ENCODE measurements around the gene RNU6-1.

Gene RNU6-1

DNA sequence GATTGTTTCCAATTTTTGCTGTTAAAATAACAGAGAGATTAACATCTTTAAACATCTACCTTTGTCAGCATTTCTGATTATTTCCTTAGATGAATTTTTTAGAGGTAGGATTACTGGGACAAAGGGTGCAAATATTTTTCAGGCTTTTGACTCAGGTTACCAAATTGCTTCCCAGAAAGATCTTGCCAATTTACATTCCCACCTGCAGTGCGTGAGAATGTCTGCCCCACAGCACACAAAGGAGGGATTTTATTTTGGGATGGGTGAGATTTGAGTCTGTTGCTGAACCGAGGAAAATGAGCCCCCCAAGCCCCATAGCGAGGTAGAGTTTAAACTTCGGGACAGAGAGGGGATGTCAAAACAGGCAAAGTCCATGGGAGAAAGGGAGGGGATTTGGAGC, 25.9 kb upstream of the RNU6-1 start:
- no peak for ATAC-seq
- Mint-ChIP-seq H3K4me1 (peaks cover 9% of the 10 kb centered on the region), H3K4me3 (no peak overlapping the region), H3K36me3 (no peaks in the 10 kb centered on the region), H3K9me3 (no peaks in the 10 kb centered on the region), H3K27ac (no peak overlapping the region)
- no peak for DNase-seq (ENCODE audit: low spot score in 2 of 2)

DNA sequence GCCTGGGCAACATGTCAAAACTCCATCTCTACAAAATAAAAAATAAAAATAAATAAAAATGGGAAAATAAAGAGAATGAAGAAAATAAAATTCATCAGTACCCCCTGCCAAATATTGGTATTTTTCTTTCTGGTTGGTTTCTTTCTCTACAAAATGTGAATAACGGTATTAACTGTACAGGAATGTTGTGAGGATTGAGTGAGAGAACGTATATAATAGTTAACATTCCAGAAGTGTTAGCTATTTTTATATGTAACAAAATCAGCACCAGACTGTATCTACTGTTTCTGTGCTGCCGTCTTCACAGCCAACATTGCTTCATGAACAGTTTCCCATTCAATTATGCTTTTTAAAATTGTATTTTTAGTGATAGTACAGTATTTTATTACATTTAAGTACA, 25.5 kb upstream of the RNU6-1 start:
- Mint-ChIP-seq H3K9me3 (no peaks in the 10 kb centered on the region), H3K36me3 (no peaks in the 10 kb centered on the region), H3K4me3 (no peak overlapping the region), H3K4me1 (peaks cover 9% of the 10 kb centered on the region), H3K27ac (no peak overlapping the region)
- DNase-seq (ENCODE audit: low spot score in 2 of 2) (no peak), ATAC-seq (no peak)

DNA sequence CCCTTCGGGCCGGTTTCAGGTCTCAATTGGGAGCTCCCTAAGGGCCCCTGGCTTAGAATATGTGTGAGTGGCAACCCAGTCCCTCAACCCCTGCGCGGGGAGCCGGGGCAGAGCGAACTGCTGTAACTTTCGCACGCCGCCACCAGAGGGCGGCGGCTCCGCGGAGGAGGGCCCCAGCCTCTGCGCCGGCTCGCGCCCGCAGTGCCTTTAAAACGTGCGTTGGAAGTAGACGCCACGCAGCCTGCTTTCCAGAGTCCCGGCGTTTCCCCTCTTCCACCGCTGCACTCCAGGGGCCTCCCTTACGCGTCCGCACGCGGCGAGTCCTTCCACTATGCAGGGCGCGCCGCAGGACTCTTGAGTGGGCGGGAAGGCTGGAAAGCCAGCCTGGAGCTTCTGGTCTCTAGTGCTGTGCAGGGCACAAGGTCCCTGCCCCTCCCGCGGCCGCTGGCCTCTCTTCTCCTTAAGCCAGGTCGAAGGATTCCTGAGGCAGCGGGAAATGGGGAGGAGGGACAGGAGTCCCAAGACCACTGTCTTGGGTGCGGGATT, 23.7 kb upstream of the RNU6-1 start:
- no peaks in the 10 kb centered on the region for H3K4me1 Mint-ChIP-seq
- H3K9me3 Mint-ChIP-seq = no peaks in the 10 kb centered on the region
- H3K27ac Mint-ChIP-seq = no peak overlapping the region
- no peaks in the 10 kb centered on the region for H3K36me3 Mint-ChIP-seq
- ATAC-seq = peak; percentile 97
- peak overlapping the region; percentile 52 for H3K4me3 Mint-ChIP-seq
- DNase-seq (ENCODE audit: low spot score in 2 of 2) = peak; percentile 67 to 82

DNA sequence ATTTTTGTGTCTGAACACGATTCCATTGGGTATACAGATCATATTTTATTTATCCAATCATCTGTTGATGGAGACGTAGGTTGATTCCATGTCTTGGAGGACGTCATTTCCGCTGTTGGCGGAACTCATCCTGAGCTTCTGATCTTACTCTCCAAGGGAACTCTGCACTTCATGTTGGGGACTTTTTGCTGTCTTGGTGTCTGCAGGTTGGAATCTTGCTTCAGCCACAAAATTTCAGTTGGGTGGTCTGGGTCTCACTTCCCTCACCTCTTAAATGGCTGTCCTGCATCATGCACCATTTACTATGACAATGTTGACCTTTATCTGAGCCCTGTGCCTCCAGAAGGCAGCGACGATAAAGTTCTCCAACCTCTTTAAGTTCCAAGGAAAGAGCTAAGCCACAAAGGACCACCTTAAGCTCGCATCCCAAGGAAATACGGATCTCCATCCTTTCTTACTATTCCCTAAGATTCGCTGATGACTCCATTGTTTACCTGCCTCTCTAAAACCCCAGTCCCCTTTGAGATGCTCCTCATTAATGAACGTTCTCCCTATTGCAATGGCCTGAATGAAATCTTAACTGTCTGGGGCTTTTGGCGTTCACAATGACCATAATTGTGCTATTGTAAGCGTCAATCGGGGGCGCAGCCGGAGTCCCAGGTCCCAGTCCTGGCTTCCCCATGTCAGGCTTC, 23.1 kb upstream of the RNU6-1 start:
- peak; percentile 33 for ATAC-seq

DNA sequence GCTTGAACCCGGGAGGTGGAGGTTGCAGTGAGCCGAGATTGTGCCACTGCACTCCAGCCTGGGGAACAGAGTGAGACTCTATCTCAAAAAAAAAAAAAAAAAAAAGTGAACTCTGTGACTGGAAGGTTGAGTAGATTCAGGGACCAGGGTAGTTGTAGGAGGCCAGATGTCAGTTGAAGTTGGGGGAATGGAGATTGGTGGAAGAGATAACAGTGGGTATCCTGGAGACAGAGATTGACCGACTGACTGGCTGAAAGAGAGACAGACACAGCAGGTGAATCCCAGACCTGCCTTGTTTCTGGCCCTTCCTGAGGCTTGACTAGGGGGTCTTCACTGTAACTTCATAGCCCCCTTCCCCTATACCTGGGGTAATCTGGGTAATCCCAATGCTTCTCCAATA, 22.1 kb upstream of the RNU6-1 start:
- Mint-ChIP-seq H3K9me3 (no peaks in the 10 kb centered on the region), H3K4me1 (no peaks in the 10 kb centered on the region), H3K36me3 (no peaks in the 10 kb centered on the region), H3K4me3 (no peak overlapping the region), H3K27ac (peak overlapping the region; percentile 65)
- ATAC-seq (no peak), DNase-seq (ENCODE audit: low spot score in 2 of 2) (no peak)

More for the DNA sequence above, 23.1 kb upstream of the RNU6-1 start:
- DNase-seq (ENCODE audit: low spot score in 2 of 2) = no peak
- H3K4me1 Mint-ChIP-seq = no peaks in the 10 kb centered on the region
- no peak overlapping the region for H3K27ac Mint-ChIP-seq
- no peaks in the 10 kb centered on the region for H3K36me3 Mint-ChIP-seq
- peak overlapping the region; percentile 52 for H3K4me3 Mint-ChIP-seq
- H3K9me3 Mint-ChIP-seq = no peaks in the 10 kb centered on the region

DNA sequence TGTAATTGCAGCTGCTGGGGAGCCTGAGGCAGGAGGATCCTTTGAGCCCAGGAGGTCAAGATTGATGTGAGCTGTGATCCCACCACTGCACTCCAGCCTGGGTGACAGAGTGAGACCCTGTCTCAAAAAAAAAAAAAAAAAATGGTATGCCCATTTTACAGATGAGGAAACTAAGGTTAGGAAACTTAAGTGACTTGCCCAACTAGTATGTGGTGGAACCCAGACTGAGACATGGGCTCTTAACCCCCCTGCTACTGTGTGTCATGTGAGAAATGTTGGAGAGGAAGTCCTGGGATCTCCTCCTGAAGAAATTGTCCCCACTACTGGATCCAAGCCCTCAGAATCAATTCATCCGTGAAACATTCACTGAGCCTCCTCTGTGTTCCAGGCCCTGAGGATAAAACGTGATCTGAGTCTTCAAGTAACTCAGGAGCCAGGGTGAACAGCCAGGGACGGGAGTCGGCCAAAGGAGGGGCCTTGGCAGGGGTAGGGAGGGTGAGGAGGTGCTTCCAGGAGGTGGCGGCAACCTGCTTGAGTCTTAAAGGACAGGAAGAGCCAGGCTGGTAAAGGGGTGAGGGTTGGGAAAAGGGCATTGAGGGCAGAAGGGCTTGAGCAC, 19.6 kb upstream of the RNU6-1 start:
- H3K4me1 Mint-ChIP-seq = no peaks in the 10 kb centered on the region
- no peaks in the 10 kb centered on the region for H3K36me3 Mint-ChIP-seq
- no peak for DNase-seq (ENCODE audit: low spot score in 2 of 2)
- no peak overlapping the region for H3K4me3 Mint-ChIP-seq
- H3K27ac Mint-ChIP-seq = no peak overlapping the region
- ATAC-seq = no peak
- H3K9me3 Mint-ChIP-seq = no peaks in the 10 kb centered on the region

DNA sequence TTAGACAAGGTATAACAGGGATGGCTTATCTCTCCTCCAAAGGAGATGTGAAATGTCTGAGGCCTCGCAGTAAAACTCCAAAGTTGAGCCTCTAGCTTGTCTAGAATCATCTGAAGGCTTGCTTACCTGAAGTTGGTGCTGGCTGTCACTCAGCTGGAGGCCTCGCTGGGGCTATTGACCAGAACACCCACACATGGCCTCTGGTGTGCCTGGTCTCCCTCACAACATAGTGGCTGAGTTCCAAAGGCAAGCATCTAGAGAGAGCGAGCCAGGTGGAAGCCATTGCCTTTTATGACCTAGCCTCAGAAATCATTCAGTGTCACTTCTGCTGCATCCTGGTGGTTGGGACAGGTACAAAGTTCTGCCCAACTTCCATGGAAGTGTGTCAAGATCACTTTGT, 17.4 kb upstream of the RNU6-1 start:
- Mint-ChIP-seq H3K36me3 (no peaks in the 10 kb centered on the region), H3K9me3 (no peaks in the 10 kb centered on the region), H3K4me3 (no peak overlapping the region), H3K4me1 (no peaks in the 10 kb centered on the region), H3K27ac (no peak overlapping the region)
- ATAC-seq = no peak
- no peak for DNase-seq (ENCODE audit: low spot score in 2 of 2)

DNA sequence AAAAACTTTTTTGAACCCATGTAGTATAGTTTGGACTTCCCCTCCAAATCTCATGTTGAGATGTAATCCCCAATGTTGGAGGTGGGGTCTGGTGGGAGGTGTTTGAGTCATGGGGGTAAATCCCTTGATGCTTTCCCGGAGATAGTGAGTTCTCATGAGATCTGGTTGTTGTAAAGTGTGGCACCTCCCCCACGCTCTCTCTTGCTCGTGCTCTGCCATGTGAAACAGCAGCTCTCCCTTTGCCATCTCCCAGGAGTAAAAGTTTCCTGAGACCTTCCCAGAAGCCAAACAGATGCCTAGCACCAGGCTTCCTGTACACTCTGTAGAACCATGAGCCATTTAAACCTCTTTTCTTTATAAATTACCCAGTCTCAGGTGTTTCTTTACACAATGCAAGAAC, 16.0 kb upstream of the RNU6-1 start:
- Mint-ChIP-seq H3K4me1 (no peaks in the 10 kb centered on the region), H3K9me3 (no peaks in the 10 kb centered on the region), H3K27ac (no peak overlapping the region), H3K4me3 (no peak overlapping the region), H3K36me3 (no peaks in the 10 kb centered on the region)
- ATAC-seq = no peak
- no peak for DNase-seq (ENCODE audit: low spot score in 2 of 2)

DNA sequence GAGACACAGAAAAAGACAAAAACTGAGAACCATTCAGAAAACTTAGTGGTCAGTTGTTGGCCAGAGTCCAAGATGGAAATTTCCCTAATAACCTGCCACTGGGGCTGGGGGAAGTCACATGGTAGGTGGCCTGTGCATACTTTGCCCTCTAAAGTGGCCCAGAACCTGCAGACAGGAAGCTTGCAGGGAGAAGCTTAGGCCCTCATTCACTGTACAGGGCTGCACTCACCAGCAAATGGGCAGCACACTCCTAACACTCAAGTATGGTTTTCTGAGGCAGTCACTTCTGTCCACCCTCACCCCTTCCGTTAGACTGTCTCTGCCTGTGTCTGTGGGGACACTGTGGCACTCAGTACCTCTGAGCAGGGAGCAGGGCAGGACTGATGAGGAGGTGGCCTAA, 14.5 kb upstream of the RNU6-1 start:
- H3K4me3 Mint-ChIP-seq = no peak overlapping the region
- no peaks in the 10 kb centered on the region for H3K4me1 Mint-ChIP-seq
- no peak overlapping the region for H3K27ac Mint-ChIP-seq
- H3K36me3 Mint-ChIP-seq = no peaks in the 10 kb centered on the region
- H3K9me3 Mint-ChIP-seq = no peaks in the 10 kb centered on the region
- ATAC-seq (no peak), DNase-seq (ENCODE audit: low spot score in 2 of 2) (no peak)

DNA sequence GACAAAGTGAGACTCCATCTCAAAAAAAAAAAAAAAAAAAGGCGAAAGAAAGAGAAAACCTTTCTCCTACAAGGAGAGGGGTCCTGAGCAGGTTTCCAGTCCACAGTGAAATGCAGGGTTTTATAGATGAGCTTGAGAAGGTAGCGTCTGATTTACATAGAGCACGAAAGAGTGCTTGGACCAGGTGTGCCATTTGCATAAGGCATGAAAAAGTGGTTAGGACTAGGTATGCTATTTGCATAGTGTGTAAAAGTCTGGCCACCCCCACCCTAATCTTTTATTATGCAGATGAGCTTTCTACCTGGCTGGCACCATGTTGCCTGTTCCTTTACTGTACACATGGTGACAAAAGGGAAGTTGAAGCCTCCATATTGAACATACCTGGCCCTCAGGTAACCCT, 13.6 kb upstream of the RNU6-1 start:
- H3K4me1 Mint-ChIP-seq = no peaks in the 10 kb centered on the region

DNA sequence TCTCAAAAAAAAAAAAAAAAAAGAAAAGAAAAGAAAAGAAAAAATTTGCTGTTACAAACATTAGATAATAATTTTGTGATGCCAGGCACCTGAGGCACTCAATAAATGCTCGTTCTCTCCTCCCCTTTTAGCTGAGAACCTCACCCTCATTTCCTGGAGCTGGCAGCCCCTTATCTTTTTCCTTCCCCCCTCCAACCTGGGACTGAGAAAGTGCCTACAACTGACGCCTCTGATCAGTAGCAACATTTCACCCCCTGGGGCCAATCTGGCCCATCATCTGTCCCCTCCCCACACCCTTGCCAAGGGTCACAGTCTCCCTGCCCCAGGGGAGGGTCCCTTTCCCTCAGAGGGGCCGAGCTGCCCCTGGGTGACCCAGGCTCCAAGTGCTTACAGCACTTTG, 12.6 kb upstream of the RNU6-1 start:
- no peak overlapping the region for H3K4me3 Mint-ChIP-seq
- ATAC-seq = no peak
- H3K27ac Mint-ChIP-seq = peak overlapping the region; percentile 70
- no peaks in the 10 kb centered on the region for H3K9me3 Mint-ChIP-seq
- H3K4me1 Mint-ChIP-seq = no peaks in the 10 kb centered on the region
- H3K36me3 Mint-ChIP-seq = no peaks in the 10 kb centered on the region
- no peak for DNase-seq (ENCODE audit: low spot score in 2 of 2)

More for the DNA sequence above, 13.6 kb upstream of the RNU6-1 start:
- Mint-ChIP-seq H3K36me3 (no peaks in the 10 kb centered on the region), H3K9me3 (no peaks in the 10 kb centered on the region), H3K27ac (no peak overlapping the region), H3K4me3 (no peak overlapping the region)
- DNase-seq (ENCODE audit: low spot score in 2 of 2) = no peak
- ATAC-seq = no peak

DNA sequence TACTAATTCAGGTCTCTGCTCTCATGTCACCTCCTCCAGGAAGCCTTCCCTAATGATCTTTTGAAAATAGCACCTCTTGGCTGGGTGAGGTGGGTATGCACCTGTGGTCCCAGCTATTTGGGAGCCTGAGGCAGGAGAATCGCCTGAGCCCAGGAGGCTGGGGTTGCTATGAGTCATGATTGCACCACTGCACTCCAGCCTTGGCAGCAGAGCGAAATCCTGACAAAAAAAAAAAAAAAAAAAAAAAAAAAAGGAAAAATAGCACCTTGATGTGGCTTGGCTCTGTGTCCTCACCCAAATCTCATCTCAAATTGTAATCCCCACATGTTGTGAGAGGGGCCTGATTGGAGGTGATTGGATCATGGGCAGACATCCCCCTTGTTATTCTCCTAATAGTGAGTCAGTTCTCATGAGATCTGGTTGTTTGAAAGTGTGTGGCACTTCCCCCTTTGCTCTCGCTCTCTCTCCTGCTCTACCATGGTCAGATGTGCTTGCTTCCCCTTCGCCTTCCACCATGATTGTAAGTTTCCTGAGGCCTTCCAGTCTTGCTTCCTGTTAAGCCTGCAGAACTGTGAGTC, 11.2 kb upstream of the RNU6-1 start:
- Mint-ChIP-seq H3K27ac (no peak overlapping the region), H3K4me3 (no peak overlapping the region), H3K36me3 (no peaks in the 10 kb centered on the region), H3K4me1 (no peaks in the 10 kb centered on the region), H3K9me3 (no peaks in the 10 kb centered on the region)
- no peak for ATAC-seq
- no peak for DNase-seq (ENCODE audit: low spot score in 2 of 2)

DNA sequence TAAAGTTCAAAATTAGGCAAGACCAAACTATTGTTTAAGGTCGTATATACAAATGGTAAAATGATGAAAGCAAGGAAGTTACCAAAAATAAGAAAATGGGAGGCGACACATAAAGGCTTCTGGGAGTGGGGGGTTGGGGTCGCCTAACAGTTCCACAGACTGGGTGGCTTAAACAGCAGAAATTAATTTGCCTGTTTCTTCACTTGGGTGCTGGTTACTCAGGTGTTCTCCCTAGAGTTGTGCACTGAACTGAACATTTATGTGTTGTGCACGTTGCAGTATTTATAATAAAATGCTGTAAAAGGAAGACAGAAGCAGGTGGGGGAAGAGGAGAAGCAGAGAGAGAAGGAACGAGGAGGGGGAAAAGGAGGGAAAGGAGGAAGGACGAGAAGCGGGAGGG, 10.5 kb upstream of the RNU6-1 start:
- Mint-ChIP-seq H3K9me3 (no peaks in the 10 kb centered on the region), H3K27ac (no peak overlapping the region), H3K4me3 (no peak overlapping the region), H3K4me1 (no peaks in the 10 kb centered on the region), H3K36me3 (no peaks in the 10 kb centered on the region)
- no peak for ATAC-seq
- DNase-seq (ENCODE audit: low spot score in 2 of 2) = no peak

DNA sequence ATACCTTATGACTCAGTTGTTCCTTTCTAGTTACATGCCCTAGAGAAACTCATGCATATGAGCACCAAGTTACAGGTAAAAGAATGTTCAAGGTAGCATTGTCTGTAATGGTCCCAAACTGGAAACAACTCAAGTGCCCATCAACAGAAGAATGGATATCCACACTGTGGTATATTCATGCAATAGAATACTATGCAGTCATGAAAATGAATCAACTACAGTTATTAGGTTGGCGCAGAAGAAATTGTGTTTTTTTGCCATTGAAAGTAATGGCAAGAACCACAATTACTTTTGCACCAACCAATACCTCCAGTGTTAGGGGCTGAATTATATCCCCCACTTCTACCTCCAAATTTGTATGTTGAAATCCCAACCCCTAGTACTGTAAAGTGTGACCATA, 9.7 kb upstream of the RNU6-1 start:
- H3K36me3 Mint-ChIP-seq = no peaks in the 10 kb centered on the region
- no peak overlapping the region for H3K4me3 Mint-ChIP-seq
- ATAC-seq (no peak), DNase-seq (ENCODE audit: low spot score in 2 of 2) (no peak)
- H3K27ac Mint-ChIP-seq = no peak overlapping the region
- no peaks in the 10 kb centered on the region for H3K4me1 Mint-ChIP-seq
- H3K9me3 Mint-ChIP-seq = no peaks in the 10 kb centered on the region

DNA sequence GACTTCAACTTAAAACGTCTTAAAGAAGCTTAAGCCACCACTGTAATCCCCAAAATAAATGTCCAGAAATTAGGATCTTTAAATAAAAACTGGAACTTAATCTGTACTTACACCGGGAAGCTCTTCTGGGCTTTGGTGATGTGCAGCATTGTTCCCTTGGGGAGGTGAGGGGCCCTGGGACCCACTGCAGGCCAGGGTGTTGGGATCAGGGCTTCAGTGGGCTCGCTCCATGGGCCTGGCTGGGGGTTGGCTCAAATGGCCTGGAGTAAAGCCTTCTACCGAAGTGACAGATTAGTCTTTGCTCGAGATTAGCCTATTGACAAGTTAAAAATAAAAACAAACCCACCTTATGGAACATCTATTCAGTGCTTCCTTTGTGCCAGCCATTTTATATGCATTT, 6.1 kb upstream of the RNU6-1 start:
- no peak for DNase-seq (ENCODE audit: low spot score in 2 of 2)
- H3K27ac Mint-ChIP-seq = no peak overlapping the region
- H3K4me1 Mint-ChIP-seq = peaks cover 5% of the 10 kb centered on the region
- ATAC-seq = no peak
- no peaks in the 10 kb centered on the region for H3K9me3 Mint-ChIP-seq
- H3K4me3 Mint-ChIP-seq = no peak overlapping the region
- H3K36me3 Mint-ChIP-seq = peaks cover 3% of the 10 kb centered on the region

Measured in stimulated activated effector memory CD8-positive, alpha-beta T cell treated with anti-CD3 and anti-CD28 coated beads, Interleukin-12 subunit alpha, Interleukin-12 subunit beta, amount 100 ng/mL, for 72 hours (primary cell).